ENCODE measurements around the gene CSK. TPM values are rescaled to one million over a fixed set of nuclear protein-coding genes. Genes with fewer than 3 reads are reported as not detected.
A peak's percentile ranks its signal among the peaks of the same experiment; 100 is the strongest.

Gene CSK
- total RNA-seq, 1 experiment from 2014 or later = 22.2 TPM

- DNase-seq (ENCODE audit: low read depth) = no peak
These were observed 19.6 kb downstream of the CSK start for GRCh38 chr15:74801311-74801997.

GRCh38 chr15:74802290-74802689, 20.4 kb downstream of the CSK start:
- no peak for DNase-seq (ENCODE audit: low read depth)

GRCh38 chr15:74802862-74803447, 21.1 kb downstream of the CSK start:
- DNase-seq (ENCODE audit: low read depth) = no peak

- DNase-seq (ENCODE audit: low read depth) = no peak
These were observed 23.1 kb downstream of the CSK start for GRCh38 chr15:74804935-74805334.

GRCh38 chr15:74807282-74807681, 25.4 kb downstream of the CSK start:
- no peak for DNase-seq (ENCODE audit: low read depth)

- DNase-seq (ENCODE audit: low read depth) = no peak
These were observed 26.4 kb downstream of the CSK start for GRCh38 chr15:74808078-74808839.

GRCh38 chr15:74808840-74809229, 27.0 kb downstream of the CSK start:
- DNase-seq (ENCODE audit: low read depth) = no peak

- DNase-seq (ENCODE audit: low read depth) = no peak
These were observed 27.4 kb downstream of the CSK start for GRCh38 chr15:74809242-74809641.

- peak; percentile 46 for DNase-seq (ENCODE audit: low read depth)
These were observed 28.1 kb downstream of the CSK start for GRCh38 chr15:74809956-74810355.

GRCh38 chr15:74812533-74812932, 30.7 kb downstream of the CSK start, which contains the start of gene LMAN1L:
LMAN1L (plus strand) TSS chr15:74812835; CDS start chr15:74812855, 20 bp downstream.
- DNase-seq (ENCODE audit: low read depth) = no peak

- no peak for DNase-seq (ENCODE audit: low read depth)
These were observed 33.4 kb downstream of the CSK start for GRCh38 chr15:74815121-74815934.

- DNase-seq (ENCODE audit: low read depth) = no peak
These were observed 34.1 kb downstream of the CSK start for GRCh38 chr15:74815961-74816360.

- no peak for DNase-seq (ENCODE audit: low read depth)
These were observed 34.9 kb downstream of the CSK start for GRCh38 chr15:74816624-74817369.

- DNase-seq (ENCODE audit: low read depth) = peak; percentile 8
These were observed 35.5 kb downstream of the CSK start for GRCh38 chr15:74817370-74817737.

GRCh38 chr15:74820056-74820455, 38.2 kb downstream of the CSK start:
- DNase-seq (ENCODE audit: low read depth) = no peak

GRCh38 chr15:74821091-74821789, 39.4 kb downstream of the CSK start:
- DNase-seq (ENCODE audit: low read depth) = no peak

GRCh38 chr15:74821790-74822158, 39.9 kb downstream of the CSK start:
- no peak for DNase-seq (ENCODE audit: low read depth)

GRCh38 chr15:74822233-74822632, 40.4 kb downstream of the CSK start:
- DNase-seq (ENCODE audit: low read depth) = no peak

- DNase-seq (ENCODE audit: low read depth) = no peak
These were observed 41.4 kb downstream of the CSK start for GRCh38 chr15:74823324-74823723.

GRCh38 chr15:74824976-74825375, 43.1 kb downstream of the CSK start:
- DNase-seq (ENCODE audit: low read depth) = no peak

- no peak for DNase-seq (ENCODE audit: low read depth)
These were observed 44.0 kb downstream of the CSK start for GRCh38 chr15:74825866-74826265.
